ENCODE results near the gene NME3. TPM values are rescaled to one million over a fixed set of nuclear protein-coding genes. Genes with fewer than 3 reads are reported as not detected.
A peak's percentile ranks its signal among the peaks of the same experiment; 100 is the strongest.

NME3 gene
- total and polyA plus RNA-seq, 9 donors: 68.6 to 129 (median 87.4) TPM; not detected in 1

DNA sequence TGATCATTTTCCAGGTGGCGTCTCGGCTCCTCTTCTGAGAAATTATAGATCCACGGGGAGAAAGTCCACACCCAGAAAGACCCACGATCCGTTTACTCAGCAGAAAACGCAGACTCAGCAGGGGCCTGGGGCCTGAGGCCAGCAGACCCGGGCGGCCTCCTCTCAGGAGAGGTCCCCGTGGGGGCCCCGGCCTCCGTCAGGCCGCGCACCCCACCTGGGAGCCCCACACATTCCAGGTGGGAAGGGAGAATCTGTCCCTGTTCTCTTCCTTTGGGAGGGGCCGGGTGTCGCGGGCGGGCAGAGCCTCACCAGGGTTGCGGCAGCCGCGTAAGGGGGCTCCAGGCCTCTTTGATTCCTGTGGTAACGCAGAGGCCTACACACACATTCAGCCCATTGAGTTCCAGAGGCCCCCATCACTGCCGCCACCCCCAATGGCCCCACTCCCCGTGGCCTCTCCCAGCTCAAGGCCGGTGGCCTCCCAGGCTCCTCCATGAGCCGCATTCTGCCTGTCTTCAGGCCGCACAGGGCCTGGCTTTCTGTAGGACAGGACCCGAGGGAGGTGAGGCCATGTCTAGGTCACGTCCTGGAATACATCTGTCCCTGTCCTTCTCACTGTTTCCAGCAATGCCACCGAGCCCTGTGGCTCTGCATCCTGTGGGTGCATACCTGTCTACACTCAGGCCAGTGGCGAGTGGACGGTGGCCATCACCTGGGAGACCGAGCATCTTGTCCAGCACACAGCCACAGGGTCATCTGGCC lies 23.7 kb upstream of the NME3 start:
- WGBS, 3 donors: 67 to 74% (median 72%) methylated on average over 32 of the region's 32 CpGs
- Histone ChIP-seq H3K9me3 (no peaks in the 10 kb centered on the region), H3K27me3 (no peaks in the 10 kb centered on the region), H3K36me3 (no peaks in the 10 kb centered on the region), H3K27ac (no peak overlapping the region), H3K4me1 (ENCODE audit: insufficient read depth) (no peaks in the 10 kb centered on the region), H3K4me3 (no peak overlapping the region)
- intact Hi-C loops (cut with DNase I): no loop called here
- TF ChIP-seq CTCF (IDR thresholded peaks at IDR 0.05) (no peak), EP300 (IDR thresholded peaks at IDR 0.05) (no peak), POLR2A (IDR thresholded peaks at IDR 0.05) (no peak)
- no peak for DNase-seq

- no peak overlapping the region for H3K4me3 ChIP-seq
Measured at GRCh38 chr16:1794221-1794871, 23.0 kb upstream of the NME3 start.

GRCh38 chr16:1793578-1794220 lies 22.4 kb upstream of the NME3 start, which contains the start of gene IGFALS:
Gene IGFALS (minus strand): TSS chr16:1793705. CDS start chr16:1793652, 53 bp downstream.
- peak in 2 of 5 donors; percentile 17 to 23 for DNase-seq
- H3K36me3 ChIP-seq: no peaks in the 10 kb centered on the region

More at GRCh38 chr16:1794221-1794871, 23.0 kb upstream of the NME3 start:
- TF ChIP-seq EP300 (IDR thresholded peaks at IDR 0.05): no peak
- no peak for TF ChIP-seq CTCF (IDR thresholded peaks at IDR 0.05)
- TF ChIP-seq POLR2A (IDR thresholded peaks at IDR 0.05): no peak
- H3K27ac ChIP-seq: no peak overlapping the region
- H3K36me3 ChIP-seq: no peaks in the 10 kb centered on the region
- H3K4me1 ChIP-seq (ENCODE audit: insufficient read depth): no peaks in the 10 kb centered on the region
- DNase-seq: peak in 3 of 5 donors; percentile 24 to 46 (median 28)
- intact Hi-C loops (cut with DNase I): no loop called here
- no peaks in the 10 kb centered on the region for H3K27me3 ChIP-seq
- H3K9me3 ChIP-seq: no peaks in the 10 kb centered on the region
- WGBS, 3 donors: 31 to 41% (median 41%) methylated on average over 17 to 18 of the region's 18 CpGs

More at GRCh38 chr16:1793578-1794220, 22.4 kb upstream of the NME3 start, which contains the start of gene IGFALS:
- Histone ChIP-seq H3K27ac (no peak within 1 kb of the TSS), H3K9me3 (no peaks in the 10 kb centered on the region), H3K4me1 (ENCODE audit: insufficient read depth) (no peaks in the 10 kb centered on the region), H3K4me3 (no peak within 1 kb of the TSS), H3K27me3 (no peaks in the 10 kb centered on the region)
- intact Hi-C loops (cut with DNase I): no loop called here
- TF ChIP-seq EP300 (IDR thresholded peaks at IDR 0.05): no peak
- TF ChIP-seq CTCF (IDR thresholded peaks at IDR 0.05): no peak
- TF ChIP-seq POLR2A (IDR thresholded peaks at IDR 0.05): no peak
- WGBS, 3 donors: 26 to 43% (median 33%) methylated on average over 22 to 28 of the region's 28 CpGs

Measured in ovary (tissue), 9 donors.